Stimulated activated CD4-positive, alpha-beta T cell treated with anti-CD3 and anti-CD28 coated beads, TNF-alpha, amount 100 ng/mL, for 48 hours (primary cell): ENCODE measurements around the gene IDE.
"Not testable (repeated sequence)": the region's sequence is repeated elsewhere in the genome, so short reads cannot be mapped to it uniquely, and the experiment has no call there.

Source experiments
- DNase-seq, 3 donors: peaks; one replicate each; pipeline ENCODE4 v3.0.0-alpha.2; 2020; ENCODE audit warnings: low read depth in 3 of 3

Gene IDE

GRCh38 chr10:92490387-92490786 is 83.5 kb downstream of the IDE start:
- no peak for DNase-seq

- DNase-seq: no peak
These were observed 87.3 kb downstream of the IDE start for GRCh38 chr10:92486637-92487036.

- no peak for DNase-seq
These were observed 90.4 kb downstream of the IDE start for GRCh38 chr10:92483539-92483938.

- DNase-seq: no peak
These were observed 93.5 kb downstream of the IDE start for GRCh38 chr10:92480413-92480812.

GRCh38 chr10:92479547-92479946 is 94.3 kb downstream of the IDE start:
- no peak for DNase-seq

GRCh38 chr10:92478536-92478935 is 95.4 kb downstream of the IDE start:
- DNase-seq: no peak

- DNase-seq: no peak
These were observed 98.5 kb downstream of the IDE start for GRCh38 chr10:92475357-92475868.

- no peak for DNase-seq
These were observed 103.9 kb downstream of the IDE start for GRCh38 chr10:92470026-92470425.

GRCh38 chr10:92464364-92464763 is 109.5 kb downstream of the IDE start:
- no peak for DNase-seq

- no peak for DNase-seq
These were observed 110.3 kb downstream of the IDE start for GRCh38 chr10:92463582-92463981.

- not testable (repeated sequence) for DNase-seq
These were observed 118.9 kb downstream of the IDE start for GRCh38 chr10:92454955-92455354.

- DNase-seq: no peak
These were observed 121.6 kb downstream of the IDE start for GRCh38 chr10:92452313-92452712.

GRCh38 chr10:92451431-92451830 is 122.5 kb downstream of the IDE start:
- DNase-seq: no peak

GRCh38 chr10:92450896-92451295 is 123.0 kb downstream of the IDE start:
- DNase-seq: no peak

- no peak for DNase-seq
These were observed 133.3 kb downstream of the IDE start for GRCh38 chr10:92440578-92440977.

GRCh38 chr10:92438220-92438619 is 135.7 kb downstream of the IDE start:
- no peak for DNase-seq

GRCh38 chr10:92436611-92437010 is 137.3 kb downstream of the IDE start:
- no peak for DNase-seq

- not testable (repeated sequence) for DNase-seq
These were observed 137.8 kb downstream of the IDE start for GRCh38 chr10:92436065-92436464.

- DNase-seq: no peak
These were observed 139.5 kb downstream of the IDE start for GRCh38 chr10:92434385-92434784.

- DNase-seq: no peak
These were observed 141.3 kb downstream of the IDE start for GRCh38 chr10:92432596-92432995.

- no peak for DNase-seq
These were observed 143.8 kb downstream of the IDE start for GRCh38 chr10:92430103-92430502.

- DNase-seq: no peak
These were observed 152.3 kb downstream of the IDE start for GRCh38 chr10:92421550-92421949.

- no peak for DNase-seq
These were observed 153.2 kb downstream of the IDE start for GRCh38 chr10:92420546-92421275.
